Activated T-cell treated with anti-CD3 and anti-CD28 coated beads, Interleukin-2, amount 50 U/mL, for 24 hours (primary cell): ENCODE data around the gene POLRMT.
"Not testable (repeated sequence)": the region's sequence is repeated elsewhere in the genome, so short reads cannot be mapped to it uniquely, and the experiment has no call there.

Experiments
- DNase-seq: peaks from one replicate; pipeline ENCODE4 v3.0.0-alpha.2; 2020
- H3K27ac Mint-ChIP-seq: 2 replicates; pipeline ENCODE4 v1.8.0; 2020; ENCODE audit warnings: mild to moderate bottlenecking, mixed read lengths
- H3K27me3 Mint-ChIP-seq: 2 replicates; pipeline ENCODE4 v1.8.0; 2020; ENCODE audit warnings: mixed read lengths
- H3K36me3 Mint-ChIP-seq: 2 replicates; pipeline ENCODE4 v1.8.0; 2020; ENCODE audit warnings: low read depth, mixed read lengths
- H3K4me1 Mint-ChIP-seq: 2 replicates; pipeline ENCODE4 v1.8.0; 2020; ENCODE audit warnings: low read depth, mixed read lengths
- H3K4me3 Mint-ChIP-seq: 2 replicates; pipeline ENCODE4 v1.8.0; 2020; ENCODE audit warnings: mild to moderate bottlenecking, moderate library complexity, mixed read lengths
- H3K9me3 Mint-ChIP-seq: 2 replicates; pipeline ENCODE4 v1.8.0; 2020; ENCODE audit warnings: mixed read lengths

POLRMT gene

DNA sequence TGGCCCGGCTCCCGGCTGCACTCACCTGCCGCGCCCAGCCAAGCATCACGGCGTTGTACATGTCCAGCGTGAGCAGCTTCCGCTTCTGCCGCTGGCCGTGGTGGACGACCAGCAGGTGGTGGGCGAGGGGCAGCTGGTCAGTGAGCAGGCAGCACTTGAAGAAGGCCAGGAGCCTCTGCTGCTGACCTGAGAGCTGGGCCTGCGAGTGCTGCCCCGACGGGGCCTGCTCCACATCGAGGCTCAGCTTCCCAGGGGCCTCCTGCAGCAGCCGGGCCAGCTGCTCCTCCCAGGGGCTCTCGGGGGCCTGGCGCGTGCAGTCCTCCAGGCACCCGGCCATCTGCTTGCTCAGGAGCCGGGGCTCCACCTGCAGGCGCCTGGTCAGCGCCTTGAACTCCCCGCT, 3.8 kb downstream of the POLRMT start:
- H3K27me3 Mint-ChIP-seq, H3K27ac Mint-ChIP-seq, H3K9me3 Mint-ChIP-seq, H3K4me3 Mint-ChIP-seq, DNase-seq: not testable (repeated sequence)
- Mint-ChIP-seq H3K4me1 (peaks cover 37% of the 10 kb centered on the region), H3K36me3 (peaks cover 75% of the 10 kb centered on the region)

DNA sequence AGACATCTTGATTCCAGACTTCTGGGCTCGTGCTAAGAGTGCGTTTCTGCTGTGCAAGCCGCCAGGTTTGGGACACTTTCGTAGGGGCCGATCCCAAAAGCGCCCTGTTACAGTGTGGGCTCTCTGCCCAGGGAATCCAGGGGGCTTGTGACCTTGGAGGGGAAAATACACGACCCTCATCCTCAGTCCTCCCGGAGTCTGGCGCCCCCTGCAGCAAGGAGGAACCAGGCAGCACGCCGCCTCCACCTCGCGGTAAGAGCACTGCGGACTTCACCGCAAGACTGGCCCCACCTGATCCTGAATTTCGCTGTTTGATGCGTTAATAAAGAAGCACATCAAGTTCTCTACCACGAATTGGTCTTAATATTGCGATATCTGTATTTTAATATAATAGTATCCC, 5.2 kb downstream of the POLRMT start:
- peaks cover 28% of the 10 kb centered on the region for H3K4me1 Mint-ChIP-seq

GRCh38 chr19:626566-626965, 6.8 kb downstream of the POLRMT start:
- Mint-ChIP-seq H3K36me3 (peaks cover 78% of the 10 kb centered on the region), H3K4me1 (peaks cover 17% of the 10 kb centered on the region)
- DNase-seq, H3K27me3 Mint-ChIP-seq, H3K4me3 Mint-ChIP-seq, H3K27ac Mint-ChIP-seq, H3K9me3 Mint-ChIP-seq: not testable (repeated sequence)

More for the DNA sequence above, 5.2 kb downstream of the POLRMT start:
- H3K27me3 Mint-ChIP-seq: no peaks in the 10 kb centered on the region
- DNase-seq: no peak
- H3K4me3 Mint-ChIP-seq: no peak overlapping the region
- no peaks in the 10 kb centered on the region for H3K9me3 Mint-ChIP-seq
- peaks cover 85% of the 10 kb centered on the region for H3K36me3 Mint-ChIP-seq
- no peak overlapping the region for H3K27ac Mint-ChIP-seq

DNA sequence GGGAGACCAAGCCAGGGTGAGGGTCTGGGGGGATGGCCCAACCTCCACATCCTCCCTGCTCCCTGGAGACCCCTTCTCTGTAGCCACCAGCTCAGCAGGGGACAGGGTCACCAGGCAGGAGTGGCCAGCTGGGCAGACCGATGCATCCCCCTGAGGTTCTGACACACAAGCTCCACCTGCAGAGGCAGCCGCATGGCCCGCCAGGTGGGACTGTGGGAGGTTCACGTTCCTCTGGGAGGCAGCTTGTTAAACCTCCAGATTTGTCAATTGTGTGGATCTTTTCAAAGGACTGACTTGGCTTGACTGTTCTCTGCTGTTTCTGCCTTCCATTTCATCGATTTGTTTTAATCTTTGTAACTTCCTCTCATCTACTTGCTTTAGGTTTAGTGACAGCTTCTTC, 8.1 kb downstream of the POLRMT start:
- Mint-ChIP-seq H3K36me3 (peaks cover 72% of the 10 kb centered on the region), H3K4me3 (no peak overlapping the region), H3K27me3 (no peaks in the 10 kb centered on the region), H3K4me1 (peaks cover 11% of the 10 kb centered on the region), H3K9me3 (no peaks in the 10 kb centered on the region), H3K27ac (no peak overlapping the region)
- no peak for DNase-seq

DNA sequence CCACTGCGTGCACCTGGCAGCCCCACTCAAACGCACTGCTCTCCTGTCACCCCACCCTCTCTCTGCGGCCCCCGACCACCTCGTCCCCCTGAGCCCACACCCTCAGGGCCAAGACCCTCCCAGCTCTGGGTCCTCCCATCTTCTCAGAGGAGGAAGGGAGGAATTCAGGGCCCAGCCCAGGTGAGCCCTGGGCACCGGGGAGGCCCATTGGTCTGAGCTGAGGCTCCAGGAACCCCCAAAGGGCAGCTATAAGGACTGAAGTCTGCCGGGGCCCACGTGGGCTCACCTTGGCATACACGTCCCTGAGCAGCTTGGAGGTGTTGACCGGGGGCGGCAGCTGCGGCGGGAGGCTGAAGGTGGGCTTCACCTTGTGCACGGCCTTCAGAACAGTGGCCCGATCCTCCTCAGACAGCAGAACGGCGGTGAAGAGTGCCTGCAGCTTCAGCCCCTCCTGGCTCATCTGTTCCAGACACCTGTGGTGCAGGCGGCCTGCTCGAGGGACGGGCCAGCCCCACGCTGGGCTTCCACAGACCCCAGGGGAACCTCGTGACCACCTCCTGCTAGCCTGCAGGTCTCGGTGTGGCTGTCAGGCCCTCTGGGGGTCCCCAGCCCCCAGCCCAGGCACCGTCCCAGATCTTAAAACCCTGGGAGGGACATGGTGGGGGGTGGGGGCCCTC, 8.8 kb downstream of the POLRMT start:
- Mint-ChIP-seq H3K4me1 (peaks cover 7% of the 10 kb centered on the region), H3K9me3 (no peaks in the 10 kb centered on the region), H3K36me3 (peaks cover 72% of the 10 kb centered on the region), H3K27ac (no peak overlapping the region), H3K4me3 (no peak overlapping the region), H3K27me3 (no peaks in the 10 kb centered on the region)
- no peak for DNase-seq

DNA sequence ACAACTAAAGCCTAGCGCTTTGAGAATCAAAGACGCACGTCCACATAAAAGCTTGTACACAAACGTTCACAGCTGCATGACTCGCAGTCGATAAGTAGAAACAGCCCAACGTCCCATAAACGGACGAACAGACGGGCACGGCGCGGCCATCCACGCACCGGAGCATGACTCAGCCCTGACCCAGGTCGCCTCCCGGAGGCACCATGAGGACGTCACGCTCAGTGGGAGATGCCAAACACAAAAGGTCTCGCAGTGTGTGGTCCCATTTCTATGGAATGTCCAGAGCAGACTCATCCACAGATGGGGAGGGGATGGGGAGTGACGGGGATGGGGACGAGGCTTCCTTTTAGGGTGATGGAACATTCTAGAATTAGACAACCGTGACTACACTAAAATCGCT, 9.4 kb downstream of the POLRMT start:
- no peak overlapping the region for H3K27ac Mint-ChIP-seq
- no peak overlapping the region for H3K4me3 Mint-ChIP-seq
- peaks cover 70% of the 10 kb centered on the region for H3K36me3 Mint-ChIP-seq

DNA sequence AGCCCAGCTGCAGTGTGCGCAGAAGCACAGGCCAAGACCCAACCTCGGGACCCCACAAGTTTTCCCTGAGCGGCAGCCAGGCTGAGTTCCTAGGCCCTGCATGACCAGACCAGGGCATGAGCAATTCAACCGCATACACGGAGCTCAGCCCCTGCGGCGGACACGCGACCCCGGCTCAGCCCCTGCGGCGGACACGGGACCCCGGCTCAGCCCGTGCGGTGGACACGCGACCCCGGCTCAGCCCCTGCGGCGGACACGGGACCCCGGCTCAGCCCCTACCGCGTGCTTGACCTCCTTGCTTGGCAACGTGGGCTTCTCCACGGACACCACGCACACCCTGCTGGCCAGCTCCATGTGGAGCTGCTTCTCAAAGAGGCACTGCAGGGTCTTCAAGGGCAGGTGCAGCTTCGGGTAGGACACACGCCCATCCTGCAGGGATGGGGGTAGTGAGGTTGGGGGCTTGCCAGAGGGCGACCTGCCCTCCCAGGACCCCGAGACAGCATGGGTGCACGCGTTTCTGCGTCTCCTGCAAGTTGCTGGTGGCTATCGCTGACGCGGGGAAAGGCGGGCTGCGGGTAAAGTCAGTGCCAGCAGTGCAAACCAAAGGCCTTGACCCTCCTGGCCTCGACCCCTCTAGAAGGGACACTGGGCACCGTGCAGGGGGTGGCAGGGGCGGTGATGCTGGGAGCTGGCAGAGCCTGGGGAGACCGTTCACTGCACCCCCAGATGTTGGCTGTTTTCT, 10.0 kb downstream of the POLRMT start:
- H3K9me3 Mint-ChIP-seq: no peaks in the 10 kb centered on the region
- no peak overlapping the region for H3K4me3 Mint-ChIP-seq
- DNase-seq: no peak

More for the DNA sequence above, 9.4 kb downstream of the POLRMT start:
- no peaks in the 10 kb centered on the region for H3K9me3 Mint-ChIP-seq
- DNase-seq: no peak
- peaks cover 4% of the 10 kb centered on the region for H3K4me1 Mint-ChIP-seq
- H3K27me3 Mint-ChIP-seq: no peaks in the 10 kb centered on the region

DNA sequence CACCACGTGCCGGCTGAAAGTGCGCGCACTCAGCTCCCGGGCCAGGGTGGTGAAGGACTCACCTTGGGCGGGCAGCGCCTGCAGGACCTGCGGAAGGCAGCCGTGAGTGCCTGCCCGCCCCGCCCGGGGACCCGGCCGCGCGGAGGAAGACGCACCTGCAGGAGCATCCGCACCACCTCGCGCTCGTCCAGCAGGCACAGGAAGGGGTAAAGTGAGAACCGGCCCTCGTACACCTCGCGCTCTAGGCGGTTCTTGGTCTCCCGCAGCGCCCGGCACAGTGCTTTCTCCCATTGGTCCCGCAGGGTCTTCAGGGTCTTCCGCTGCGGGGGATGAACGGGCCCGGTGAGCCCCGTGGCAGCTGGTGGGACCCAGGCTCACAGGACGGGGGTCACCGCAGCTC, 10.7 kb downstream of the POLRMT start:
- Mint-ChIP-seq H3K4me3 (no peak overlapping the region), H3K9me3 (no peaks in the 10 kb centered on the region), H3K27me3 (no peaks in the 10 kb centered on the region), H3K36me3 (peaks cover 71% of the 10 kb centered on the region), H3K4me1 (peaks cover 2% of the 10 kb centered on the region), H3K27ac (no peak overlapping the region)
- no peak for DNase-seq

More for the DNA sequence above, 10.0 kb downstream of the POLRMT start:
- no peaks in the 10 kb centered on the region for H3K27me3 Mint-ChIP-seq
- peaks cover 2% of the 10 kb centered on the region for H3K4me1 Mint-ChIP-seq
- peaks cover 70% of the 10 kb centered on the region for H3K36me3 Mint-ChIP-seq
- H3K27ac Mint-ChIP-seq: no peak overlapping the region

DNA sequence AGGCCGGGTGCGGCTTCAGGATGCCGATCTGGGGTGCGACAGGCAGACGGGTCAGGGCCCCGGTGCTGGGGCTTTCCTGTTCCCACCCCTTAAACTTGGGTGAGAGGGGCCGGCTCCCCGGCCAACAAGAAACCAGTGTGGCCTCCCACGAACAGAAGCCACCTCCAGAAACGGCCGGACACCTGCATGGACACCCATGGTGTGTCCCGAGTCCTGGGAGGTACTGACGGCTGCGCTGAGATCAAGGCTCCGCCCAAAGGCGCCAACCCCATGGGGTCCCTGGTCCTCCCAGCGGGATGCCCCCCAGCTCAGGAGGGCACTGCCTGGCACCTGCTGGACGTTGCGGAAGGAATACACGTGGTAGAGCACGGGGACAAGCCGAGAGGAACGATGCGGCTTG, 11.5 kb downstream of the POLRMT start:
- H3K27me3 Mint-ChIP-seq: no peaks in the 10 kb centered on the region
- no peak overlapping the region for H3K27ac Mint-ChIP-seq
- peaks cover under 1% of the 10 kb centered on the region for H3K4me1 Mint-ChIP-seq
- no peak overlapping the region for H3K4me3 Mint-ChIP-seq
- DNase-seq: no peak
- no peaks in the 10 kb centered on the region for H3K9me3 Mint-ChIP-seq
- H3K36me3 Mint-ChIP-seq: peaks cover 71% of the 10 kb centered on the region

DNA sequence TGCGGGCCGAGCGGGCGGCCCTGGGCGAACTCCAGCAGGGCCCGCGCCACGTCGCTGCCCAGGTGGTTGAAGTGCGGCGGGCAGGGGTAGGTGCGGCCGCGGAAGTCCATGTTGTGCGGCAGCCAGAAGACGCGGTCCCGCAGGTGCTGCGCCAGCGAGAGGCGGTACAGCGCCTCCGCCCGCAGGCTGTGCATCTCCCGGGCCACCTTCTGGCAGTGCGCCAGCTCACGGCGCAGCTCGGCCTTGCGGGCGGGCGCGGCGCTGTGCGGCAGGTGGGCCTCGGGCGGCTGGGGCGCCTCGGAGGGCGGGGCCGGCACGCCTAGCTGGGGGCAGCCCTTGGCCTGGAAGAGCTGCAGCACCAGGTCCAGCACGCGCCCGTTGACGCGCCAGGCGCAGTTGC, 12.1 kb downstream of the POLRMT start:
- not testable (repeated sequence) for H3K27me3 Mint-ChIP-seq, DNase-seq, H3K4me1 Mint-ChIP-seq, H3K27ac Mint-ChIP-seq, H3K9me3 Mint-ChIP-seq, H3K4me3 Mint-ChIP-seq
- H3K36me3 Mint-ChIP-seq: peaks cover 66% of the 10 kb centered on the region

DNA sequence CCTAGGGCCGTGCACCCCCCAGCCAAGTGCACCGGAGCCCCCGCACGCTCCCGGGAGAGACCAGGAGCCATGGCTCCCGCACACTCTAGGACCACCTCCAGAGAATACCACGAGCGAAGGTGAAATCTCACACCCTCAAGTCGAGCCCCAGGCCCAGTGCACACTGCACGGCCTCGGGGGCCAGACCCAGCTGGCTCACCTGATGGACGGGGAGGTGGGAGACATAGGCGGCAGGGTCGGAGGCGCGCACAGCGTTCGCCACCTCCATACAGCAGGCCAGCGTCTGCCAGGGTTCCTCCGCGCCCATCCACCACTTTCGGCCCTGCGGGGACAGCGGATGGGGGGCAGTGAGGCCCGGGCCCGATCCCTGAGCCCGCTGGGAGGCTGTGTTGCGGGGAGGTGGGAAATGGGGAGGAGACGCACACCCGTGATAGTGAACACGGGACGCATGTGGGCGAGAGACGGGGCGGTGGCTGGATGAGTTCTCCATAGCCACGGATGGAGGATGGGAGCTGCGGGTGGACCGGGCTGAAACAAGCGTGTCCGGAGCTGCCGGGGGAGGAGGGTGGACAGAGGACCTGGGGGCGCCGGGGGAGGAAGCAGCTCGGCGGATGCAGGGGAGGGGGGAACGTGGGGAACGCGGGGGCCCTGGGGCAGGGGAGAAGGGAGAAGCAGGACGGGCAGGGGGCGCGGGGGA, 13.0 kb downstream of the POLRMT start:
- peaks cover 3% of the 10 kb centered on the region for H3K27me3 Mint-ChIP-seq
- H3K4me1 Mint-ChIP-seq: peaks cover 3% of the 10 kb centered on the region
- no peaks in the 10 kb centered on the region for H3K9me3 Mint-ChIP-seq
- no peak for DNase-seq
- H3K36me3 Mint-ChIP-seq: peaks cover 64% of the 10 kb centered on the region
- H3K4me3 Mint-ChIP-seq: no peak overlapping the region
- H3K27ac Mint-ChIP-seq: no peak overlapping the region

DNA sequence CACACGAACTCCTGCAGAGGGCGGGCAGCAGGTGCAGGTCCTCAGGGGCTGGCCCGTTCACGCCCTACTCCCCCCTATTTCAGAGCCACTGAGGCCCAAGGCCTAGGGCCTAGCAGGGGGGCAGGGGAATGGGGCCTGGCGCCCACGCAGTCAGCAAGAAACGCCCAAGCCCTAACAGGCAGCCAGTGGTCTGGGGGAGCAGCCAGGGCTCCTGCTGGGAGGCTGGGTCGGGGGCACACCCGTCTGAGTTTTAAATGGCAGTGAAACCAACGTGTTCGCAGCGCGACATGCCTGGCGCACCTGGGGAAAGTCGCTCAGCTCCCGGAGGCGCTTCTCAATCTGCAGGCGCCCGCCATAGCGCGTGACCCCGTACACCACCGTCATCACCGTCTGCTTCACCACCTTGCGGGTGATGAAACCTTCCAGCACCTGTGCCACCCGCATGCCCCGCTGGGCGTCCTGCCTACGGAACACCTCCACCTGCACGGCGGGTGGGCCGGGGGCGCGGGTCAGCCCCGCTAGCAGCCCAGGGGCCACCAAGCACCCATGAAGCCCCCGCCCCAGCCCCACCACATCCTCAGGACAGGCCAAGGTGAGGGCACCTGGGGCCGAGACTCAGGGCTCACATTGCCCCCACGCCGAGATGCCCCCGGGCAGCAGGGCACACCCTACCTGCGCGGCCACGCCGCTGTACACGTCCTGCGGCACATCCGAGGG, 13.9 kb downstream of the POLRMT start:
- no peak for DNase-seq
- H3K4me3 Mint-ChIP-seq: no peak overlapping the region
- no peaks in the 10 kb centered on the region for H3K9me3 Mint-ChIP-seq
- H3K27ac Mint-ChIP-seq: no peak overlapping the region
- H3K36me3 Mint-ChIP-seq: peaks cover 61% of the 10 kb centered on the region
- peaks cover 3% of the 10 kb centered on the region for H3K4me1 Mint-ChIP-seq
- H3K27me3 Mint-ChIP-seq: peaks cover 3% of the 10 kb centered on the region

DNA sequence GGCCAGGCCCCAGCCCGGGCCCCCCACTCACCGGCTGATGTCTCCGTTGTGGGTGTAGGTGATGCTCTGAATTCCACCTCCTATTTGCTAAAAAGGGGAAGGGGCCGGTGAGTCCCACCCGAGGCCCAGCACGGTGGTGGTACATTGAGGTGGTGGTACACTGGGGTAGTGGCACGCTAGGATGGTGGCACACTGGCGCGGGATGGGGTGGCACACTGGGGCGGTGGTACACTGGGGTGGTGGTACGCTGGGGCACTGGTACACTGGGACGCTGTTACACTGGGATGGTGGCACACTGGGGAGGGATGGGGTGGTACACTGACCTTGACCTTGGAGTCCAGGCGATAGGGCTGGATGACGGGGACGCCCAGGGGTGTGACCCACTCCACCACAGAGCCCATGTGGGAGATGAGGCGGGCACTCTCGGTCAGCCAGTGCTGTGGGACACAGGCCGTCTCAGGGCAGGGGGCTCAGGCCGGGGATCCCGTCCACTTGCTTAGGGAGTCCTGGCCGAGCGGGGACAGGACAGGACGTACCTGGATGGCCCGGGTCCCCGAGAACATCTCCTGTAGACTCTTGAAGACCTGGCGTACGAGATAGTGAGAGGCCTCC, 14.6 kb downstream of the POLRMT start:
- Mint-ChIP-seq H3K4me3 (no peak overlapping the region), H3K4me1 (peaks cover 3% of the 10 kb centered on the region), H3K9me3 (no peaks in the 10 kb centered on the region), H3K27me3 (peaks cover 3% of the 10 kb centered on the region), H3K36me3 (peaks cover 58% of the 10 kb centered on the region), H3K27ac (no peak overlapping the region)
- DNase-seq: no peak

GRCh38 chr19:618247-618619, 15.1 kb downstream of the POLRMT start:
- Mint-ChIP-seq H3K9me3 (no peaks in the 10 kb centered on the region), H3K27me3 (peaks cover 3% of the 10 kb centered on the region), H3K4me3 (no peak overlapping the region), H3K4me1 (peaks cover 3% of the 10 kb centered on the region), H3K27ac (no peak overlapping the region), H3K36me3 (peaks cover 53% of the 10 kb centered on the region)
- DNase-seq: no peak
